ENCODE results near the gene TP63.

- TF ChIP-seq CTCF (IDR thresholded peaks at IDR 0.05; ENCODE audit: low read length) (no peak), EZH2 (IDR thresholded peaks at IDR 0.05; ENCODE audit: borderline replicate concordance, low read length) (no peak)
These were observed 81.8 kb downstream of the TP63 start for GRCh38 chr3:189712906-189713483.
